ENCODE data around the gene PDLIM7. TPM values are rescaled to one million over a fixed set of nuclear protein-coding genes. Genes with fewer than 3 reads are reported as not detected.

Gene PDLIM7
- total and polyA plus RNA-seq, 2 of the 8 experiments (the other 6 are each of a cell fraction or from before 2014, with no cell fraction given) = 67.3 to 94.2 TPM

GRCh38 chr5:177500685-177501522 lies 3.5 kb upstream of the PDLIM7 start (continued):
- TF ChIP-seq HDAC2 (IDR thresholded peaks at IDR 0.05; ENCODE audit: borderline replicate concordance in 1 of 2, low read depth in 2 of 2, low read length in 2 of 2) (no peak), SIRT6 (IDR thresholded peaks at IDR 0.05; ENCODE audit: low read length) (no peak), YY1 (IDR thresholded peaks at IDR 0.05; ENCODE audit: low read depth, low read length) (no peak), BRCA1 (IDR thresholded peaks at IDR 0.05; ENCODE audit: low read depth, low read length) (no peak)

Measured in H1 (cell line).